Body of pancreas (tissue), 4 donors: ENCODE results near the gene HSD17B3.

Experiments
- POLR2A ChIP-seq, 3 donors: fragments of 450-650 bp; IDR thresholded peaks; one replicate each; pipeline ENCODE4 v1.6.1; 2016; ENCODE audit warnings: antibody characterized with exemption in 3 of 3, mild to moderate bottlenecking in 2 of 3
- TF ChIP-seq, protein P1 (sequence below), 7 experiments: fragments of 450-650 bp in 4 of 7; fragments of 200-600 bp in 3 of 7; sonication (generic) in 3 of 7; IDR thresholded peaks; one replicate each; pipeline ENCODE4 v1.5.1; 2016 to 2019; ENCODE audit warnings: antibody characterized with exemption in 7 of 7

GRCh38 chr9:96186591-96187011, 115.4 kb downstream of the HSD17B3 start:
- no peak for TF ChIP-seq POLR2A (IDR thresholded peaks at IDR 0.05)
- TF ChIP-seq, protein P1, sequence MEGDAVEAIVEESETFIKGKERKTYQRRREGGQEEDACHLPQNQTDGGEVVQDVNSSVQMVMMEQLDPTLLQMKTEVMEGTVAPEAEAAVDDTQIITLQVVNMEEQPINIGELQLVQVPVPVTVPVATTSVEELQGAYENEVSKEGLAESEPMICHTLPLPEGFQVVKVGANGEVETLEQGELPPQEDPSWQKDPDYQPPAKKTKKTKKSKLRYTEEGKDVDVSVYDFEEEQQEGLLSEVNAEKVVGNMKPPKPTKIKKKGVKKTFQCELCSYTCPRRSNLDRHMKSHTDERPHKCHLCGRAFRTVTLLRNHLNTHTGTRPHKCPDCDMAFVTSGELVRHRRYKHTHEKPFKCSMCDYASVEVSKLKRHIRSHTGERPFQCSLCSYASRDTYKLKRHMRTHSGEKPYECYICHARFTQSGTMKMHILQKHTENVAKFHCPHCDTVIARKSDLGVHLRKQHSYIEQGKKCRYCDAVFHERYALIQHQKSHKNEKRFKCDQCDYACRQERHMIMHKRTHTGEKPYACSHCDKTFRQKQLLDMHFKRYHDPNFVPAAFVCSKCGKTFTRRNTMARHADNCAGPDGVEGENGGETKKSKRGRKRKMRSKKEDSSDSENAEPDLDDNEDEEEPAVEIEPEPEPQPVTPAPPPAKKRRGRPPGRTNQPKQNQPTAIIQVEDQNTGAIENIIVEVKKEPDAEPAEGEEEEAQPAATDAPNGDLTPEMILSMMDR (IDR thresholded peaks at IDR 0.05): no peak
